Measurements from ENCODE around the gene HIGD2A.

Gene HIGD2A

GRCh38 chr5:176388444-176389134, at the start of gene HIGD2A, which contains the start of gene NOP16:
Gene HIGD2A (plus strand): TSS chr5:176388751. CDS start chr5:176388820, 69 bp downstream.
Gene NOP16 (minus strand): TSS chr5:176388598. CDS start chr5:176388539, 59 bp downstream.
- peak; percentile 99 for DNase-seq (ENCODE audit: low read depth)

- no peak for DNase-seq (ENCODE audit: low read depth)
Measured at GRCh38 chr5:176339304-176339703, 49.2 kb upstream of the HIGD2A start.

- DNase-seq (ENCODE audit: low read depth), result no peak
Measured at GRCh38 chr5:176341325-176342157, 47.0 kb upstream of the HIGD2A start.

DNA sequence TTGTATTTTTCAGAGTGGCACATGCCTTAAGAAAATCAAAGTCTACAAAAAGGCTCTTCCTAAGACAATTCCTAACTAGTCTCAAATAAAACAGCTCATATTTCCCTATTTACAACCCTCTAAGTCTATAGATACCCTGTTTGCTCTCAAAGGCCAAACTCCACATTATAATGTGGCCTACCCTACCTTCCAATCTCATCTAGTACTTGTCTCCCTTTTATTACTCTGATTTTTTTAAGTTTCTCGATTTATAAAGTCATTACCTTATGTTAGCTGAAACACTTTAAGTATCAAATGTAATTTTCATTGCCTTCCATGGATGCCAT, 46.4 kb upstream of the HIGD2A start:
- no peak for DNase-seq (ENCODE audit: low read depth)

DNA sequence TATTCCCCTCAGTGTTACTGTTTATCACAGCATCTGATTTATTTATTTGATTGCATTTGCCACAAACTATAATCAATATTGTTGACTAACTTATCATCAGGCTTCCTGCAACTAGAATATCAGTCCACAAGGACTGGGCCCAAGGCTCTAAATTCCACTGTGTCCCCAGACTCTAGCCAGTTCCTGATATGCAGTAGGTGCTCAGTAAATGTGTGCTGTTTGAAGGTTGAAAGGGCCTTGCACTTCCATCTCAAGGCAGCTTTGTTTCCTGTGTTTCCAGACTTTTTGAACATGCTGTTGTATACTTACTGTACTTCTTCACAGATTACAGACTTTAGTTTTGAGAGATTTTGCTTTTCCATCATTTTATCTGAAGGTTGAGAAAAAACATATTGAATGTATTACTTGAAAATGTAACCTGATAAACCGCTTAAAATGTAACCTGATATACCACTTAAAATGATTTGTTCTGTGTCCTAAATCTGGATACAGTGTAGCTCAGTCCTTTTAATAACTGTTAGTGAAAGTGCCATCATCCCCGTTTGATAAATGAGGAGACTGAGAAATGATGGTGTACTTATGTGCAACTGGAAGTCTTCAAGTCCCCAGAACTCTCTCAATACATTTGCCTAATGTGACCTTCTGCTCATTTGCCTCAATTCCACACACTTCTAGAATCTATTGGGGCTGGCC, 45.6 kb upstream of the HIGD2A start:
- DNase-seq (ENCODE audit: low read depth), result no peak

GRCh38 chr5:176350416-176350815, 38.1 kb upstream of the HIGD2A start:
- no peak for DNase-seq (ENCODE audit: low read depth)

- DNase-seq (ENCODE audit: low read depth), result no peak
Measured at GRCh38 chr5:176352116-176352878, 36.3 kb upstream of the HIGD2A start.

DNA sequence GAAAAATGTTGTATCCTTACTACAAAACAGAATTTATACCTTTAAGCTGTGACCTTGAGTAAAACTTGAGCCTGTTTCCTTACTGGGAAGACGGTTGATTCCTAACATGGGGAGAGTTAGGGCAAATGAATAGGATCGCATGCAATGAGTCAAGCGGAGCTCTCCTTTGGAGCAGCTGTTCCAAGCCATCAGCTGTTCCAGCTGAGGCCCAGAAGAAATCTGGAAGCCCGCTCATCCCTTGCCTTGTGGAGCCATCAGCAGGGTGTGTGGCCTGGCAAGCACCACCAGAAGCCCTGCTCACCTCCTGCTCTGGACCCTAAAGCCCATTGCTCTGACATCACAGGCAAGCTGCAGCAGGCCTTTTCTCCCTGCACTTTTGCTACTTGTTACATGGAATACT, 35.0 kb upstream of the HIGD2A start:
- DNase-seq (ENCODE audit: low read depth), result no peak

- no peak for DNase-seq (ENCODE audit: low read depth)
Measured at GRCh38 chr5:176355400-176356178, 33.0 kb upstream of the HIGD2A start.

DNA sequence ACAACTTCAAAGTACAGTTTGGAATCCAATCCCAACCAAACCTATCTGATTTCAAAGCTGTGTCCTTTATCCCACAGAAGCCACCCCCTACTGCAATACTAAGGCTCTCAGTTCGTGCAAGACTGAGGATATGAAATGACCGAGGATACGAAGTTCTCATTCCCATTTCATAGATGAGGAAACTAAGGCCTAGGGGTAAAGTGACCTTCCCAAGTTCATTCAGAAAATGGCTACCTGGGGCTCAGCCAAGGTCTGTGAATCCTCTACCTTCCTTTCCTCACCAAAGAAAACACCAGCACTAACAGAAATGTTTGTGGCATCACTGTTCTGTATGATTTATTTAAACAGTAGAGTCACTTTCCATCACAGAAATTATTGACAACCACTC, 32.4 kb upstream of the HIGD2A start:
- DNase-seq (ENCODE audit: low read depth), result no peak

DNA sequence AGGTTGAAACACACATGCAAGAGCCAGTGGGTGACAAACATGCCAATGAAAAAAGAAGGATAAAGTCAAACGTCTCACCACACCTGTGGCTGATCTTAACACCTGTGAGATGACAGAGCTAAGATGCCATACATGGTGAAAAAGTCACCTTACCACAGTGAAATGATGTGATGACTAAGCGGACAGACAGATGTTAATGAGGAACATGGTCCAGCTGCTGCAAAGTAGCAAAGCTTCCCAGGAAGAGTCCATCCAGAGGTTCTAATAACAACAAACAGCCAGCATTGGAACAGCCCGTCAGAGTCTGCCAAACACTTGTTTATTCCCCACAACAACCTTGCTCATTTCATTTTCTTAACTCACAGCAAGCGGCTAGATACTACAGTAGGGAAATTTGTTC, 28.9 kb upstream of the HIGD2A start:
- no peak for DNase-seq (ENCODE audit: low read depth)

- DNase-seq (ENCODE audit: low read depth), result no peak
Measured at GRCh38 chr5:176360894-176361436, 27.6 kb upstream of the HIGD2A start.

DNA sequence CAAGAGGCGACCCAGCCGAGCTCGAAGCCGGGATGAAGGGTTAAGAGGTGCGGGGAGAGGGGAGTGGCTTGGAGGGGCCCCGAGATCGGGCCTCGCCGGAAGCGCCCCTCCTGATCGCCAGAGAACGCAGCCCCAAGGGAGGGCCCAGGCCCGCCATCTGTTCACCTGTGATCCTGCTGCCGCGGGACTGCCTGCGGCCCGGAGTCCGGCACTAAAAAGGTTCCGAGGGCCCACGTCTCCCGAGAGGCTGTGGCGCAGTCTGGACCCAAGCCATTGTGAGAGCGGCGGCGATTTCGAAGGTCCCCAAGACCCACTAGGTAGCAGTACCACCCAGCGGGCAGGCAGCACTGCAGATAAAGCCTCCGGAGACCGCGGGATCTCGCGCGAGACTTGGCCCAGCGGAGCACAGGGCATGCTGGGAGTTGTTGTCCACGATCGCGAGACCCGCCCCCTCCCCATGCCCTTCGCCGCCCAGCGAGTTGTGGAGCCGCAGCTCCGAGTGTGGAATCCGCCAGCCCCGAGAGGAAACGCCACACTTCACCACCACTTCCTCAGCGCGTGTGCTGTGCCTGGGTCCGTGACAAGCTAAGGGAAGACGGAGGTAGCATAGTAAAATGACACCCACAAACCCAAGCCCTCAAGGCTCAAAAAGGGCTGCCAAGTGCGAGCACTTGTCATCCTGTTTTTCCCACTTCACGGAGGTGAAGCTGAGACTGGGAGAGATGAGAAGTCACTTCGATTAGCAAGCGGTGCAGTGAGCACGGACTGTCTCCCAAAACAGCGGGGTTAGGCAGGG, 26.9 kb upstream of the HIGD2A start, which contains the start of gene KIAA1191:
TSS of gene KIAA1191 (minus strand) at position 328 of the 796 bp plus-strand sequence. CDS start 2,256 bp downstream, outside the sequence.
- DNase-seq (ENCODE audit: low read depth), result peak; percentile 91

- no peak for DNase-seq (ENCODE audit: low read depth)
Measured at GRCh38 chr5:176362233-176362490, 26.4 kb upstream of the HIGD2A start.

GRCh38 chr5:176364765-176365350, 23.7 kb upstream of the HIGD2A start:
- no peak for DNase-seq (ENCODE audit: low read depth)

DNA sequence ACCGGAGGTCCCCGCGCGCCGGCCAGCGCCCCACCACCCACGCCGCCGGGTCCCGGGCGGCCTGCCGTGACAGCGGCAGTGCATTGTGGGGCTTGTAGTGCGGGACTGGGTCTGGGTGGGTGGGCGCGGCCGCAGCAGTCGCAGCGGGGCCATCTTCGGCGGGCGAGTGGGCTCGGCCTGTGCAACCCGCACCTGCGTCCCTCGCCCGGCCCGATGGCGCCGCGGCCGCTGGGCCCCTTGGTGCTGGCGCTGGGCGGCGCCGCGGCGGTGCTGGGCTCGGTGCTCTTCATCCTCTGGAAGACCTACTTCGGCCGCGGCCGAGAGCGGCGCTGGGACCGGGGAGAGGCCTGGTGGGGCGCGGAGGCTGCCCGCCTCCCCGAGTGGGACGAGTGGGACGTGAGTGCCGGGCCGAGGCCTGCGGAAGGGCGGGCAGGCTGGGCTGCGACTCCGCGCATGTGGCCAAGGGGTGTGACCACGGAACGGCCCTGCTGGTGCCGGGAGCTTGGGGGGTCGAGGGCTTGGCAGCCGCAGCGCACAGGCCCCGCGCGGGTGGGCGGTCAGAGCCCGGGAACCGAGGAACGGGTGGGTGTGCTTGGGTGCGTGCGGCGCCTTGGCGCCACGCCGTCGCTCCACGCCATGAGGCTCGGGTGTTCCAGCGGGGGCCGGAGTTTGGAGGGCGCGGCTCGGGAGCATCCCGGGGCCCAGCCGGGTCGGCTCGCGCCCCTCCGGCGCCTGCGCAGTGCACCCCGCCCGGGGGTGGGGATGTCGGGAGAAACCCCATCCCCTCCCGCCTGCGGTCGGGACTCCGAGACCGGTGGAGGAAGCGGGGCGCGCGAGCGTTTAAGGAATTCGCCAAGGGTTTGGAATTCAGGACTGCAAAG, 23.0 kb upstream of the HIGD2A start, which contains the start of gene ARL10:
TSS of gene ARL10 (plus strand) at position 137 of the 881 bp plus-strand sequence. CDS start at position 214, 77 bp downstream.
- DNase-seq (ENCODE audit: low read depth), result peak; percentile 50

DNA sequence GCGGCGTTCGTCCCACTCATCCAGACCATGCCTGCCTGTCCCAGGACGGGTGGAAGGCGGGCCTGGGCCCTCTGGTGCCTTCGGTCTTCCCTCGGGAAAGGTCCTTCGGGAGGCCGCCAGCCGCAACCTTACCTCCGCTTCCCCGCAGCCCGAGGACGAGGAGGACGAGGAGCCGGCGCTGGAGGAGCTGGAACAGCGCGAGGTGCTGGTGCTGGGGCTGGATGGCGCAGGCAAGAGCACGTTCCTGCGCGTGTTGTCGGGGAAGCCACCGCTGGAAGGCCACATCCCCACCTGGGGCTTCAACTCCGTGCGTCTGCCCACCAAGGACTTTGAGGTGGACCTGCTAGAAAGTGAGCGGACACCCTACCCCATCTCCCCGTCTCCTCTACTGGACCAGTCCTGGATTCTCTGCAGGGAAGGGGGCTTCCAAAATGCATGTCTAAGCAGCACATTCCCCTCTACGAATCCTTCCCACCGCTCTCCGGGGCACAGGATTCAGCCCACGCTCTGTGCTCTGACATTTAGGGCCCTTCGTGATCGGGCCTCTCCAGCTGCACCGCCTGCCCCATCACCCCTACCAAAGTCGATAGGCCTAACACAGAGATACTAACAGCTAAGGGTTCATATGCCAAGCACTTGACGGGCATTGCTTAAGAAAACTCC, 22.2 kb upstream of the HIGD2A start:
- DNase-seq (ENCODE audit: low read depth), result no peak

DNA sequence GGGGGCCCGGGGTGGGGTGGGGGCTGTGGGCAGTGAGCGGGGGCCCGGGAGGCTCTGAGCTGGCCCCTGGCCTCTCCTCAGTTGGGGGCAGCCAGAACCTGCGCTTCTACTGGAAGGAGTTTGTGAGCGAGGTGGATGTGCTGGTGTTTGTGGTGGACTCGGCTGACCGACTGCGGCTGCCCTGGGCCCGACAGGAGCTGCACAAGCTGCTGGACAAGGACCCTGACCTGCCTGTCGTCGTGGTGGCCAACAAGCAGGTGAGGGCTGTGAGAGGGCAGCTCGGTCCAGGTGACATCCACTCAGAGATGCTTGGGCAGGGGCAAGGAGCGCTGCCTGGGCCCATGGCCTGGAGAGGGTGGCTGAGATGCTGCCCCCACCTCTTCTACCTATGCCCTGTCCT, 19.8 kb upstream of the HIGD2A start:
- no peak for DNase-seq (ENCODE audit: low read depth)

Data from stimulated activated CD8-positive, alpha-beta memory T cell treated with anti-CD3 and anti-CD28 coated beads, Interleukin-4, amount 100 ng/mL, for 24 hours (primary cell).